Adrenal gland (tissue), 19 donors: ENCODE results near the gene HECTD1. TPM values are rescaled to one million over a fixed set of nuclear protein-coding genes. Genes with fewer than 3 reads are reported as not detected.
"Not testable (repeated sequence)": the region's sequence is repeated elsewhere in the genome, so short reads cannot be mapped to it uniquely, and the experiment has no call there.

ENCODE experiments used
- DNase-seq, 7 donors: peaks; one replicate each; pipeline ENCODE4 v3.0.0-alpha.2; 2019 to 2020
- H3K27ac ChIP-seq, 5 donors: fragments of 200-600 bp; sonication (generic) in 4 of 5; 1 replicate in 3 of 5; 2 replicates in 2 of 5; pipeline versions ENCODE4 v1.5.1 to v1.8.0; 2016 to 2020; ENCODE audit warnings: mild to moderate bottlenecking in 1 of 5
- H3K27me3 ChIP-seq: fragments of 200-600 bp; 2 replicates; pipeline ENCODE4 v1.8.0; 2021
- H3K36me3 ChIP-seq, 2 donors: fragments of 200-600 bp; replicated peaks in 1 of 2; 1 replicate in 1 of 2; 2 replicates in 1 of 2; pipeline versions ENCODE4 v1.5.1 to v1.8.0; 2018 to 2022
- H3K4me1 ChIP-seq, 2 donors: fragments of 200-600 bp; replicated peaks in 1 of 2; 1 replicate in 1 of 2; 2 replicates in 1 of 2; pipeline versions ENCODE4 v1.5.1 to v1.8.0; 2018 to 2021
- H3K4me3 ChIP-seq, 4 donors: fragments of 200-600 bp; sonication (generic) in 3 of 4; one replicate each; pipeline ENCODE4 v1.5.1; 2016 to 2018
- H3K9me3 ChIP-seq, 3 donors: fragments of 200-600 bp; sonication (generic) in 1 of 3; replicated peaks in 1 of 3; 1 replicate in 2 of 3; 2 replicates in 1 of 3; pipeline versions ENCODE4 v1.5.1 to v1.8.0; 2016 to 2021
- CTCF ChIP-seq, 6 experiments: fragments of 450-650 bp in 4 of 6; fragments of 200-600 bp in 2 of 6; sonication (generic) in 1 of 6; IDR thresholded peaks; 1 replicate in 5 of 6; 2 replicates in 1 of 6; pipeline versions ENCODE4 v1.5.1 to v1.8.0; 2016 to 2021; ENCODE audit warnings: antibody characterized with exemption in 6 of 6, mild to moderate bottlenecking in 2 of 6, moderate library complexity in 1 of 6
- POLR2A ChIP-seq, 2 donors: fragments of 450-650 bp; IDR thresholded peaks; one replicate each; pipeline ENCODE4 v1.6.1; 2017; ENCODE audit warnings: antibody characterized with exemption in 2 of 2, mild to moderate bottlenecking in 2 of 2, moderate library complexity in 1 of 2
- WGBS, 4 donors: extraction: QIAGEN DNeasy Blood & Tissue Kit in 2 of 4; methylation state at CpG; one replicate each; pipeline versions ENCODE4 v1.1.5 to v1.1.7; 2013 to 2017; 5-methylcytosine and 5-hydroxymethylcytosine counted together
- intact Hi-C, 2 donors: fragments of 100-400 bp; cut with DNase I; formaldehyde crosslinking; loops; one replicate each; pipeline versions ENCODE4 v1.14.1 to v1.15.0; 2022 to 2023
- long read RNA-seq, 10 donors: library from polyadenylated mRNA in 3 of 10; unstranded in 2 of 10; stranded (forward) in 1 of 10; transcript quantifications; one replicate each; pipeline ENCODE4 v2.0.0 and lab custom pipeline, GENCODE V29; 2021 to 2026
- polyA plus RNA-seq, 3 donors: library from polyadenylated mRNA; stranded (reverse); fragments of 200-250 nt in 2 of 3; fragments of 350-450 nt in 1 of 3; fragmentation: Illumina TruSeq in 1 of 3; extraction: RNeasy Lipid Tissue Mini Kit (QIAGEN cat#74804) in 1 of 3; gene quantifications; one replicate each; pipeline ENCODE4 v1.2.3, GENCODE V29; 2013 to 2014
- total RNA-seq, 9 donors: library from RNA; depleted of rRNA in 4 of 9; stranded (reverse); fragments of >200 nt in 4 of 9; fragments of 120-200 nt in 1 of 9; fragmentation: NEBNext Ultra II Directional in 1 of 9; extraction: Animal tissue kit (Norgen Biotek cat#: 25700) in 1 of 9; gene quantifications; one replicate each; pipeline versions ENCODE4 v1.1.0 to v1.2.4, GENCODE V29; 2013 to 2023
- donor health status: healthy with polysubstance abuse.
- donor health status: Bipolar disorder and iron deficiency.
- donor health status: DM: yes; HTN: yes; CAD: no.
- donor health status: DM: no; HTN: no; CAD: no.
- donor health status: DM: no; HTN: no; CAD: no.
- donor health status: DM: yes; HTN: yes; CAD: no.

Gene HECTD1
- total RNA-seq: 100 to 1,000 TPM; 144 to 309 (median 214) TPM
- 100 to 1,000 TPM in 1 of 3 donors, 10 to 100 TPM in 2; 77.1 to 117 (median 80.5) TPM for polyA plus RNA-seq
- long read RNA-seq, donor 1, partial matches to known transcripts: 0 of 2 reads
- long read RNA-seq, donor 1, other reads (novel, unspliced or antisense): 0 of 2 reads
- long read RNA-seq, donor 2, partial matches to known transcripts: 0 of 1 reads
- long read RNA-seq, donor 2, other reads (novel, unspliced or antisense): 0 of 1 reads
- long read RNA-seq, donor 3, partial matches to known transcripts: 0 of 1 reads
- long read RNA-seq, donor 3, other reads (novel, unspliced or antisense): 0 of 1 reads
- long read RNA-seq, donor 4, partial matches to known transcripts: 48 of 49 reads
- long read RNA-seq, donor 4, other reads (novel, unspliced or antisense): 1 of 49 reads
- long read RNA-seq, donor 5, full-length matches to known transcripts: 5 of 36 reads
- long read RNA-seq, donor 5, partial matches to known transcripts: 20 of 36 reads
- long read RNA-seq, donor 5, other reads (novel, unspliced or antisense): 11 of 36 reads
- long read RNA-seq, donor 6, partial matches to known transcripts: 21 of 24 reads
- long read RNA-seq, donor 6, other reads (novel, unspliced or antisense): 3 of 24 reads
- long read RNA-seq, donor 7, partial matches to known transcripts: 0 of 2 reads
- long read RNA-seq, donor 7, other reads (novel, unspliced or antisense): 0 of 2 reads
- long read RNA-seq, donor 8, partial matches to known transcripts: 0 of 2 reads
- long read RNA-seq, donor 8, other reads (novel, unspliced or antisense): 0 of 2 reads
- long read RNA-seq, donor 9, partial matches to known transcripts: 0 of 4 reads
- long read RNA-seq, donor 9, other reads (novel, unspliced or antisense): 0 of 4 reads
- long read RNA-seq, donor 10: 0 reads

GRCh38 chr14:31207755-31208545 is at the start of gene HECTD1:
Gene HECTD1, minus strand, starts transcription at chr14:31207793. Its CDS starts 1,857 bp downstream, at chr14:31205936.
- H3K4me1 ChIP-seq: peaks cover 17 to 26% of the 10 kb centered on the region in 2 donors
- H3K9me3 ChIP-seq: no peaks in the 10 kb centered on the region
- TF ChIP-seq CTCF (IDR thresholded peaks at IDR 0.05): peak in 5 of 6 experiments; percentile 30 to 96 (median 91)
- TF ChIP-seq POLR2A (IDR thresholded peaks at IDR 0.05): peak; percentile 81 to 85
- H3K36me3 ChIP-seq: peaks cover 0 to 7% of the 10 kb centered on the region in 2 donors
- no peaks in the 10 kb centered on the region for H3K27me3 ChIP-seq
- H3K27ac ChIP-seq: peak within 1 kb of the TSS; percentile 96 to 99 (median 99)
- WGBS, 4 donors: 0 to 1% (median 0%) methylated on average over 12 to 79 of the region's 79 CpGs
- DNase-seq: peak; percentile 80 to 94 (median 86)
- intact Hi-C loops: loop anchor here in 1 of 2 donors (5.0 kb wide), 1 partner anchor 41 kb away; no protein-coding TSS in a partner anchor
- peak within 1 kb of the TSS; percentile 51 to 97 (median 77) for H3K4me3 ChIP-seq

- no peak for TF ChIP-seq POLR2A (IDR thresholded peaks at IDR 0.05)
- no peak for TF ChIP-seq CTCF (IDR thresholded peaks at IDR 0.05)
- 71 to 100% (median 80%) methylated on average over 1 of the region's 1 CpG for WGBS, 4 donors
- Histone ChIP-seq H3K36me3 (no peaks in the 10 kb centered on the region), H3K9me3 (no peaks in the 10 kb centered on the region), H3K27ac (no peak overlapping the region), H3K4me3 (no peak overlapping the region), H3K4me1 (no peaks in the 10 kb centered on the region), H3K27me3 (no peaks in the 10 kb centered on the region)
- intact Hi-C loops: no loop called here
- DNase-seq: no peak
Observed at GRCh38 chr14:31257244-31257553, 49.6 kb upstream of the HECTD1 start.

GRCh38 chr14:31256534-31257243 is 49.1 kb upstream of the HECTD1 start:
- Histone ChIP-seq H3K27ac (no peak overlapping the region), H3K9me3 (no peaks in the 10 kb centered on the region), H3K27me3 (no peaks in the 10 kb centered on the region), H3K4me1 (no peaks in the 10 kb centered on the region), H3K4me3 (no peak overlapping the region), H3K36me3 (no peaks in the 10 kb centered on the region)
- DNase-seq: no peak
- intact Hi-C loops: no loop called here
- WGBS, 4 donors: 82 to 89% (median 88%) methylated on average over 5 of the region's 5 CpGs
- no peak for TF ChIP-seq POLR2A (IDR thresholded peaks at IDR 0.05)
- no peak for TF ChIP-seq CTCF (IDR thresholded peaks at IDR 0.05)

- DNase-seq, intact Hi-C loops, H3K27me3 ChIP-seq, H3K4me3 ChIP-seq, H3K9me3 ChIP-seq, H3K4me1 ChIP-seq, H3K27ac ChIP-seq, H3K36me3 ChIP-seq: not testable (repeated sequence)
- WGBS, 4 donors: 87 to 94% (median 88%) methylated on average over 4 of the region's 4 CpGs
Observed at GRCh38 chr14:31255918-31256317, 48.3 kb upstream of the HECTD1 start.
